Neural cell (in vitro differentiated cells): ENCODE measurements around the gene ATP5F1D.

ENCODE experiments used
- MXI1 ChIP-seq: fragments of 450-650 bp; conservative IDR thresholded peaks from 2 replicates; pipeline ENCODE4 v1.6.1; 2014; ENCODE audit warnings: antibody characterized with exemption, mild to moderate bottlenecking; ENCODE audit not compliant: poor library complexity, severe bottlenecking
- TF ChIP-seq, protein P1 (sequence below): fragments of 450-650 bp; IDR thresholded peaks from 2 replicates; pipeline ENCODE4 v1.5.1; 2014; ENCODE audit warnings: antibody characterized with exemption, mild to moderate bottlenecking, moderate library complexity; ENCODE audit not compliant: poor library complexity, severe bottlenecking

DNA sequence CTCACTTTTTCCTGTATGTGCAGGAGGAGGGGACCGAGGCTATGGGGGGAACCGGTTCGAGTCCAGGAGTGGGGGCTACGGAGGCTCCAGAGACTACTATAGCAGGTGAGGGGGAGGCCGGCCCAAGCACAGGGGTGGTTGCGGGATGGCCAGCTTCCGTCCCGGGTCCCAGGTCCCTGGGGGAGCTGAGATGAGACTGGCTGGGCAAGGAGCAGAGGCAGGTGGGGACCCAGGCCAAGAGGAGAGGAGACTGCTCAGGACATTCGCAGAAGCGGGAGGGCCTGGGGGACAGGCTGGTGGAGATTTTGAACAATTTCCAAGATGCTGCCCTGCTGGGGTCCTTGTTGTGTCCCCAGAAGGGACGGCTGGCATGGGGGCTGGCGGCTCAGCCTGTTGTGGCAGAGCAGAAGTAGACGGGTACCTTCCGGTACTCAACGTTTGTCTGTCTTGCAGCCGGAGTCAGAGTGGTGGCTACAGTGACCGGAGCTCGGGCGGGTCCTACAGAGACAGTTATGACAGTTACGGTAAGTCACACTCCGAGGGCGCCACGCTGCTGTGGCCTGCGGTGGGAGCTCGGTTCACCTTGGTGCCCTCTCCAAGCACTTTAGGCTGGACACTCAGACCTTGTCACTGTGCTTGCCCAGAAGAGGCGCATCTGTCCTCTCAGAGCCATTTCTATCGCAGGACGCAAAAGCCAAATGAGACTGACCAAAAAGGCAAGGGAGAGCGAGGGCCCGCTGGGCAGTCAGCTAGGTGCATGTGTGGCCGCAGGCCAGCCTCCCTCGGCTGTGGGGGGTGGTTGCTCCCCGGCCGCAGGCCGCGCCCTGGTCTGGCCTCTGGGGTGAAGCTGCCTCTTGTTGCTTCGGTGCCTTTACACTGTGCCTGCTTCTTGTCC is 30.2 kb downstream of the ATP5F1D start:
- TF ChIP-seq, protein P1, sequence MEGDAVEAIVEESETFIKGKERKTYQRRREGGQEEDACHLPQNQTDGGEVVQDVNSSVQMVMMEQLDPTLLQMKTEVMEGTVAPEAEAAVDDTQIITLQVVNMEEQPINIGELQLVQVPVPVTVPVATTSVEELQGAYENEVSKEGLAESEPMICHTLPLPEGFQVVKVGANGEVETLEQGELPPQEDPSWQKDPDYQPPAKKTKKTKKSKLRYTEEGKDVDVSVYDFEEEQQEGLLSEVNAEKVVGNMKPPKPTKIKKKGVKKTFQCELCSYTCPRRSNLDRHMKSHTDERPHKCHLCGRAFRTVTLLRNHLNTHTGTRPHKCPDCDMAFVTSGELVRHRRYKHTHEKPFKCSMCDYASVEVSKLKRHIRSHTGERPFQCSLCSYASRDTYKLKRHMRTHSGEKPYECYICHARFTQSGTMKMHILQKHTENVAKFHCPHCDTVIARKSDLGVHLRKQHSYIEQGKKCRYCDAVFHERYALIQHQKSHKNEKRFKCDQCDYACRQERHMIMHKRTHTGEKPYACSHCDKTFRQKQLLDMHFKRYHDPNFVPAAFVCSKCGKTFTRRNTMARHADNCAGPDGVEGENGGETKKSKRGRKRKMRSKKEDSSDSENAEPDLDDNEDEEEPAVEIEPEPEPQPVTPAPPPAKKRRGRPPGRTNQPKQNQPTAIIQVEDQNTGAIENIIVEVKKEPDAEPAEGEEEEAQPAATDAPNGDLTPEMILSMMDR, result no peak
- no peak for TF ChIP-seq MXI1
